Loucy (cell line): ENCODE measurements around the gene RAET1L.

Source experiments
- EZH2phosphoT487 ChIP-seq: fragments of 200-600 bp; IDR thresholded peaks from 2 replicates; pipeline ENCODE4 v1.6.1; 2018; ENCODE audit warnings: antibody characterized with exemption, mild to moderate bottlenecking, moderate library complexity, borderline replicate concordance
- TF ChIP-seq, protein P1 (sequence below): fragments of 200-600 bp; sonication (generic); conservative IDR thresholded peaks from 2 replicates; pipeline ENCODE4 v1.5.1; 2014; ENCODE audit warnings: mild to moderate bottlenecking, antibody characterized with exemption, low read length

DNA sequence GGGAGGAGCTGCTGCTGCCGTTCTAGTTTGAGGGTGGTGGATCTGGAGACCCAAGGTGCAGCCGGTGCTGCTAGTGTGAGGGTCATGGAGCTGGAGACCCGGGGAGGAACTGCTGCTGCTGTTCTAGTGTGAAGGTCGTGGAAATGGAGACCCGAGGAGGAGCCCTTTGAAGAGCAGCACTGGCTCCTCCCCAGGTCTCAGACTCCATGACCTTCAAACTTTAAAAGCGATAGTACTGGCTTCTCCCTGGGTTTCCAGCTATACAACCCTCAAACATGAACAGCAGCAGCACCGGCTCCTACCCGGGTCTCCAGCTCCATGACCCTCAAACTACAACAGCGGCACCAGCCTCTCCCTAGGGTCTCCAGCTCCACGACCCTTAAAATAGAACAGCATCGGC is 28.1 kb upstream of the RAET1L start:
- TF ChIP-seq, protein P1, sequence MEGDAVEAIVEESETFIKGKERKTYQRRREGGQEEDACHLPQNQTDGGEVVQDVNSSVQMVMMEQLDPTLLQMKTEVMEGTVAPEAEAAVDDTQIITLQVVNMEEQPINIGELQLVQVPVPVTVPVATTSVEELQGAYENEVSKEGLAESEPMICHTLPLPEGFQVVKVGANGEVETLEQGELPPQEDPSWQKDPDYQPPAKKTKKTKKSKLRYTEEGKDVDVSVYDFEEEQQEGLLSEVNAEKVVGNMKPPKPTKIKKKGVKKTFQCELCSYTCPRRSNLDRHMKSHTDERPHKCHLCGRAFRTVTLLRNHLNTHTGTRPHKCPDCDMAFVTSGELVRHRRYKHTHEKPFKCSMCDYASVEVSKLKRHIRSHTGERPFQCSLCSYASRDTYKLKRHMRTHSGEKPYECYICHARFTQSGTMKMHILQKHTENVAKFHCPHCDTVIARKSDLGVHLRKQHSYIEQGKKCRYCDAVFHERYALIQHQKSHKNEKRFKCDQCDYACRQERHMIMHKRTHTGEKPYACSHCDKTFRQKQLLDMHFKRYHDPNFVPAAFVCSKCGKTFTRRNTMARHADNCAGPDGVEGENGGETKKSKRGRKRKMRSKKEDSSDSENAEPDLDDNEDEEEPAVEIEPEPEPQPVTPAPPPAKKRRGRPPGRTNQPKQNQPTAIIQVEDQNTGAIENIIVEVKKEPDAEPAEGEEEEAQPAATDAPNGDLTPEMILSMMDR: no peak
- TF ChIP-seq EZH2phosphoT487: no peak
